Measurements from ENCODE around the gene DOCK4.

DOCK4 gene

DNA sequence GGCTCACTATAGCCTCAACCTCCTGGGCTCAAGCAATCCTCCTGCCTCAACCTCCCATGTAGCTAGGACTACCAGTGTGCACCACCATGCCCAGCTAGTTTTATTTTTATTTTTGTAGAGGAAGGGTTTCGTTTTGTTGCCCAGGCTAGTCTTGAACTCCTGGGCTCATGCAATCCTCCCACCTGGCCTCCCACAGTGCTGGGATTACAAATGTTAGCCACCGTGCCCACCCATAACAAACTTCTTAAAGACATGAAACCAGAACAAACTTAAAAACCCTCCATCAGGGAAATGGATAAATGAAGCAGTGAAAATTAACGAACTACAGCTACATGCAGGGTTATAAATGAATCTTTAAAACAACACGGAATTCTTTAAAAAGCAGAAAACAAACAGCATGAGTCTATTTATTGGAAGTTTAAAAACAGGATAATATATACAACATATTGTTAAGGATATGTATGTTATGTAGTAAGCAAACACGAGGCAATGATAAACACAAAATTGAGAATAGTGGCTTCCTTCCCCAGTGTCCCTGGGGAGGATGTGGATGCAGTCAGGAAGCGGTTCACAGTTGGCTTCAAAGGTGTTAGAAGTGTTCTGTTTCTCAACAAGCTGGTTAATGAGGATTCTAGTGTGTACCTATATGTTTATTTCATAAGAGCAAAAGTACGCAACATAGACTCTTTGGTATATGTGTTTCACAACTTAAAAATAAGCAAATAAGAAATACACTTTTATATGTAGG, 515.7 kb downstream of the DOCK4 start:
- Histone ChIP-seq H3K4me3 (replicated peaks; ENCODE audit: insufficient read depth, low read length) (no peak overlapping the region), H3K27ac (replicated peaks) (no peak overlapping the region), H3K27me3 (ENCODE audit: insufficient read depth, poor library complexity, severe bottlenecking) (no peaks in the 10 kb centered on the region)
- TF ChIP-seq SPI1 (IDR thresholded peaks at IDR 0.05; ENCODE audit: borderline replicate concordance, low read depth) (no peak), GABPA (IDR thresholded peaks at IDR 0.05; ENCODE audit: low read depth) (no peak), POLR2AphosphoS5 (IDR thresholded peaks at IDR 0.05; ENCODE audit: low read depth) (no peak)
- TF ChIP-seq, protein P1, sequence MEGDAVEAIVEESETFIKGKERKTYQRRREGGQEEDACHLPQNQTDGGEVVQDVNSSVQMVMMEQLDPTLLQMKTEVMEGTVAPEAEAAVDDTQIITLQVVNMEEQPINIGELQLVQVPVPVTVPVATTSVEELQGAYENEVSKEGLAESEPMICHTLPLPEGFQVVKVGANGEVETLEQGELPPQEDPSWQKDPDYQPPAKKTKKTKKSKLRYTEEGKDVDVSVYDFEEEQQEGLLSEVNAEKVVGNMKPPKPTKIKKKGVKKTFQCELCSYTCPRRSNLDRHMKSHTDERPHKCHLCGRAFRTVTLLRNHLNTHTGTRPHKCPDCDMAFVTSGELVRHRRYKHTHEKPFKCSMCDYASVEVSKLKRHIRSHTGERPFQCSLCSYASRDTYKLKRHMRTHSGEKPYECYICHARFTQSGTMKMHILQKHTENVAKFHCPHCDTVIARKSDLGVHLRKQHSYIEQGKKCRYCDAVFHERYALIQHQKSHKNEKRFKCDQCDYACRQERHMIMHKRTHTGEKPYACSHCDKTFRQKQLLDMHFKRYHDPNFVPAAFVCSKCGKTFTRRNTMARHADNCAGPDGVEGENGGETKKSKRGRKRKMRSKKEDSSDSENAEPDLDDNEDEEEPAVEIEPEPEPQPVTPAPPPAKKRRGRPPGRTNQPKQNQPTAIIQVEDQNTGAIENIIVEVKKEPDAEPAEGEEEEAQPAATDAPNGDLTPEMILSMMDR (IDR thresholded peaks at IDR 0.05; ENCODE audit: insufficient read depth, low read length): no peak
- TF ChIP-seq, protein P2, sequence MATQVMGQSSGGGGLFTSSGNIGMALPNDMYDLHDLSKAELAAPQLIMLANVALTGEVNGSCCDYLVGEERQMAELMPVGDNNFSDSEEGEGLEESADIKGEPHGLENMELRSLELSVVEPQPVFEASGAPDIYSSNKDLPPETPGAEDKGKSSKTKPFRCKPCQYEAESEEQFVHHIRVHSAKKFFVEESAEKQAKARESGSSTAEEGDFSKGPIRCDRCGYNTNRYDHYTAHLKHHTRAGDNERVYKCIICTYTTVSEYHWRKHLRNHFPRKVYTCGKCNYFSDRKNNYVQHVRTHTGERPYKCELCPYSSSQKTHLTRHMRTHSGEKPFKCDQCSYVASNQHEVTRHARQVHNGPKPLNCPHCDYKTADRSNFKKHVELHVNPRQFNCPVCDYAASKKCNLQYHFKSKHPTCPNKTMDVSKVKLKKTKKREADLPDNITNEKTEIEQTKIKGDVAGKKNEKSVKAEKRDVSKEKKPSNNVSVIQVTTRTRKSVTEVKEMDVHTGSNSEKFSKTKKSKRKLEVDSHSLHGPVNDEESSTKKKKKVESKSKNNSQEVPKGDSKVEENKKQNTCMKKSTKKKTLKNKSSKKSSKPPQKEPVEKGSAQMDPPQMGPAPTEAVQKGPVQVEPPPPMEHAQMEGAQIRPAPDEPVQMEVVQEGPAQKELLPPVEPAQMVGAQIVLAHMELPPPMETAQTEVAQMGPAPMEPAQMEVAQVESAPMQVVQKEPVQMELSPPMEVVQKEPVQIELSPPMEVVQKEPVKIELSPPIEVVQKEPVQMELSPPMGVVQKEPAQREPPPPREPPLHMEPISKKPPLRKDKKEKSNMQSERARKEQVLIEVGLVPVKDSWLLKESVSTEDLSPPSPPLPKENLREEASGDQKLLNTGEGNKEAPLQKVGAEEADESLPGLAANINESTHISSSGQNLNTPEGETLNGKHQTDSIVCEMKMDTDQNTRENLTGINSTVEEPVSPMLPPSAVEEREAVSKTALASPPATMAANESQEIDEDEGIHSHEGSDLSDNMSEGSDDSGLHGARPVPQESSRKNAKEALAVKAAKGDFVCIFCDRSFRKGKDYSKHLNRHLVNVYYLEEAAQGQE (IDR thresholded peaks at IDR 0.05; ENCODE audit: insufficient replicate concordance, low read depth): no peak
- DNase-seq (ENCODE audit: low read depth in 1 of 2, low spot score in 1 of 2): no peak

DNA sequence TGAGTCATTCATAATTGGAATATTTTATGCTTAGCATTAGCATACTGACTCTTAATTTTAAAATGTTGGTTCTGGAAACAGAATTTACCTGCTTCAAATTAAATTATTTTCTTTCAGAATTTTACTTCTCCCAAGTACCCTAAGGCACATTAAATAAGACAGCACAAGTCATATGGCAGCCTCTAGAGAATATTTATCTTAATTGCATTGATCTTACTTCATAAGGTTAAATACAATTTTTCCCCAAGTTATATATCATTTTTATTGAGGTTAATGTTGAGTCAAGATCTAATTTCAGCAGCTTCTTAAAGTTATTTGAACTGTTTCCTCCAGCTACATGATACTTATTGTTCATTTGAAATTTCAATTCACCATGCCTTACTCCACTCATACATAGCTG, 520.9 kb downstream of the DOCK4 start:
- TF ChIP-seq, protein P2 (IDR thresholded peaks at IDR 0.05; ENCODE audit: insufficient replicate concordance, low read depth): no peak
- TF ChIP-seq POLR2AphosphoS5 (IDR thresholded peaks at IDR 0.05; ENCODE audit: low read depth) (no peak), GABPA (IDR thresholded peaks at IDR 0.05; ENCODE audit: low read depth) (no peak), SPI1 (IDR thresholded peaks at IDR 0.05; ENCODE audit: borderline replicate concordance, low read depth) (no peak)
- TF ChIP-seq, protein P1 (IDR thresholded peaks at IDR 0.05; ENCODE audit: insufficient read depth, low read length): no peak
- Histone ChIP-seq H3K4me3 (replicated peaks; ENCODE audit: insufficient read depth, low read length) (no peak overlapping the region), H3K27ac (replicated peaks) (no peak overlapping the region), H3K27me3 (ENCODE audit: insufficient read depth, poor library complexity, severe bottlenecking) (no peaks in the 10 kb centered on the region)
- no peak for DNase-seq (ENCODE audit: low read depth in 1 of 2, low spot score in 1 of 2)

DNA sequence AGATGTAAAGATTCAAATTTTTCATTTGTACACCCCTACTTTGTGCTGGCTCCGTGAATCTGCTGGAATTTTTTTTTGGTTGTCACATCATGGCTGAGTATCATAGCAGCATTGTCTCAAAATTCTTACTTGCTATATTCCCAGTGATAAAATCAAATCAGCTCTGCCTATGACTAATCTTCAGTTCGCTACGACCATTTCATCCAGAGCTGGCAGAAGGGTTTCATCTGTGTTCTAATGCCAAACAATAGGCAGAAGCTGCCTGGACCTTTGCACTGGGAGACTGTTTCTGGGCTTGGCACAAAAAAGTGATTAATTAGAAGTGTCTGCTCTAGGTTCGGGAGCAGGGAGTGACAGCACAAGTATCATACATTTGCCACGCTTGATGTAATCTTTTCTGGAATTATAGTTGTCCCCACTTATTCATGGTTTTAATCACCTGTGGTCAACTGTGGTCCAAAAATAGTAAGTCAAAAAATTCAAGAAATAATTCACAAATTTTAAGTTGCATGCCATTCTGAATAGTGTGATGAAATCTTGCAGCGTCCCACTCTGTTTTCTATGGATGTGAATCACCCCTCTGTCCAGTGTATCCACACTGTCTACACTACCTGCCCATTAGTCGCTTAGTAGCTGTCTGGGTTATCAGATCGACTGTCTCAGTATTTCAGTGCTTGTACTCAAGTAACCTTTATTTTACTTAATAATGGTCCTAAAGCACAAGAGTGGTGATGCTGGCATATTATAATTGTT, 523.4 kb downstream of the DOCK4 start:
- no peak for DNase-seq (ENCODE audit: low read depth in 1 of 2, low spot score in 1 of 2)
- TF ChIP-seq, protein P2 (IDR thresholded peaks at IDR 0.05; ENCODE audit: insufficient replicate concordance, low read depth): no peak
- TF ChIP-seq, protein P1 (IDR thresholded peaks at IDR 0.05; ENCODE audit: insufficient read depth, low read length): no peak
- no peak for TF ChIP-seq SPI1 (IDR thresholded peaks at IDR 0.05; ENCODE audit: borderline replicate concordance, low read depth)
- no peak for TF ChIP-seq POLR2AphosphoS5 (IDR thresholded peaks at IDR 0.05; ENCODE audit: low read depth)
- no peak for TF ChIP-seq GABPA (IDR thresholded peaks at IDR 0.05; ENCODE audit: low read depth)
- no peak overlapping the region for H3K27ac ChIP-seq (replicated peaks)
- no peak overlapping the region for H3K4me3 ChIP-seq (replicated peaks; ENCODE audit: insufficient read depth, low read length)
- peaks cover 3% of the 10 kb centered on the region for H3K27me3 ChIP-seq (ENCODE audit: insufficient read depth, poor library complexity, severe bottlenecking)
